K562 (cell line): Measurements from ENCODE around the gene KIF26B.

Source experiments
- BCLAF1 ChIP-seq, 2 experiments: fragments of 450-650 bp in 1 of 2; IDR thresholded peaks; 2 replicates each; pipeline ENCODE4 v1.6.1; 2011 to 2017; ENCODE audit warnings: low read depth in 2 of 2, antibody characterized with exemption in 1 of 2, borderline replicate concordance in 1 of 2, low read length in 1 of 2, mild to moderate bottlenecking in 1 of 2, mixed read lengths in 1 of 2; ENCODE audit not compliant: control insufficient read depth in 1 of 2
- BHLHE40 ChIP-seq: IDR thresholded peaks from 2 replicates; pipeline ENCODE4 v1.6.1; 2011; ENCODE audit warnings: low read length, improper control_type of control experiment
- MAZ ChIP-seq, 2 experiments: fragments of 450-650 bp in 1 of 2; sonication (generic) in 1 of 2; formaldehyde crosslinking; IDR thresholded peaks in 1 of 2; conservative IDR thresholded peaks in 1 of 2; 2 replicates each; pipeline versions ENCODE4 v1.4.0 to v1.5.0; 2020; ENCODE audit warnings: mild to moderate bottlenecking in 1 of 2, missing genetic modification reagents in 1 of 2
- MTA3 ChIP-seq: fragments of 450-650 bp; formaldehyde crosslinking; IDR thresholded peaks from 2 replicates; pipeline ENCODE4 v1.6.1; 2017; ENCODE audit warnings: mild to moderate bottlenecking, borderline replicate concordance
- NR2C2 ChIP-seq, 2 experiments: fragments of 200-800 bp in 1 of 2; sonication (Bioruptor generic) in 1 of 2; sonication (generic) in 1 of 2; formaldehyde crosslinking in 1 of 2; IDR thresholded peaks; 2 replicates each; pipeline versions ENCODE4 v1.6.1 to v1.8.0; 2016 to 2022; ENCODE audit warnings: mild to moderate bottlenecking in 1 of 2, missing compliant biosample characterization in 1 of 2, missing genetic modification characterization in 1 of 2, missing genetic modification reagents in 1 of 2
- POLR2A ChIP-seq: fragments of 450-650 bp; conservative IDR thresholded peaks from 2 replicates; pipeline ENCODE4 v1.6.1; 2016
- RFX5 ChIP-seq: IDR thresholded peaks from 2 replicates; pipeline ENCODE4 v1.6.1; 2011; ENCODE audit warnings: low read depth, mild to moderate bottlenecking, improper control_type of control experiment, low read length
- SUPT5H ChIP-seq: fragments of 450-650 bp; IDR thresholded peaks from 2 replicates; pipeline ENCODE4 v1.6.1; 2016
- TCF7L2 ChIP-seq: fragments of 150-350 bp; IDR thresholded peaks from 2 replicates; pipeline ENCODE4 v1.6.1; 2016; ENCODE audit warnings: low read depth, mild to moderate bottlenecking, low read length, moderate library complexity
- ZBTB49 ChIP-seq: sonication (generic); formaldehyde crosslinking; IDR thresholded peaks from 2 replicates; pipeline ENCODE4 v1.8.0; 2022; ENCODE audit warnings: missing genetic modification reagents, mild to moderate bottlenecking, borderline replicate concordance
- ZFP91 ChIP-seq: sonication (generic); formaldehyde crosslinking; IDR thresholded peaks from 2 replicates; pipeline ENCODE4 v1.8.0; 2022; ENCODE audit warnings: mild to moderate bottlenecking, missing genetic modification reagents
- ZMIZ1 ChIP-seq, 2 experiments: fragments of 150-350 bp in 1 of 2; IDR thresholded peaks; 2 replicates each; pipeline ENCODE4 v1.6.1; 2012 to 2016; ENCODE audit warnings: low read depth in 2 of 2, low read length in 2 of 2, mild to moderate bottlenecking in 1 of 2, moderate library complexity in 1 of 2
- ZNF175 ChIP-seq: fragments of 200-800 bp; sonication (Bioruptor generic); IDR thresholded peaks from 2 replicates; pipeline ENCODE4 v1.6.1; 2016; ENCODE audit warnings: low read depth, mild to moderate bottlenecking, missing genetic modification characterization, missing compliant biosample characterization
- ZZZ3 ChIP-seq: fragments of 450-650 bp; IDR thresholded peaks from 2 replicates; pipeline ENCODE4 v1.6.1; 2016; ENCODE audit warnings: antibody characterized with exemption, mild to moderate bottlenecking, moderate library complexity

GRCh38 chr1:245276445-245276844 is 121.7 kb downstream of the KIF26B start:
- TF ChIP-seq BCLAF1 (IDR thresholded peaks at IDR 0.05; ENCODE audit: borderline replicate concordance in 1 of 2, control insufficient read depth in 1 of 2, low read depth in 2 of 2, low read length in 1 of 2) (no peak), ZNF175 (no peak), MAZ (CRISPR knock-in tag; conservative IDR thresholded peaks at IDR 0.05 in 1 of 2, IDR thresholded peaks at IDR 0.05 in 1 of 2) (no peak), NR2C2 (CRISPR knock-in tag; IDR thresholded peaks at IDR 0.05) (no peak), NR2C2 (tag; IDR thresholded peaks at IDR 0.05) (no peak), ZMIZ1 (IDR thresholded peaks at IDR 0.05; ENCODE audit: low read depth in 2 of 2, low read length in 2 of 2) (no peak), ZBTB49 (no peak), POLR2A (no peak), ZZZ3 (no peak), BHLHE40 (no peak), ZFP91 (CRISPR knock-in tag) (no peak), RFX5 (no peak), SUPT5H (no peak), TCF7L2 (no peak), MTA3 (no peak)
